Activated CD4-positive, alpha-beta memory T cell treated with anti-CD3 and anti-CD28 coated beads, Interleukin-2, amount 10 ng/mL, durations not matched to agents 7 days and 5 days (primary cell): Measurements from ENCODE around the gene PSG4. TPM values are rescaled to one million over a fixed set of nuclear protein-coding genes. Genes with fewer than 3 reads are reported as not detected.
"Not testable (repeated sequence)": the region's sequence is repeated elsewhere in the genome, so short reads cannot be mapped to it uniquely, and the experiment has no call there.

ENCODE experiments used
- CTCF ChIA-PET: fragments of 350-600 bp; sonication (Branson Sonifier 250); formaldehyde crosslinking; loops from one replicate; lab custom pipeline; 2021; ENCODE audit warnings: antibody characterized with exemption, inconsistent platforms; lab: Charles Lee
- POLR2A ChIA-PET: fragments of 350-600 bp; sonication (Branson Sonifier 250); formaldehyde crosslinking; loops from one replicate; lab custom pipeline; 2021; ENCODE audit warnings: antibody characterized with exemption; lab: Charles Lee
- DNase-seq: peaks from one replicate; pipeline ENCODE4 v3.0.0-alpha.2; 2020
- H3K27ac Mint-ChIP-seq: one replicate; pipeline ENCODE4 v1.8.0; 2021; ENCODE audit warnings: mild to moderate bottlenecking, mixed read lengths
- H3K27me3 Mint-ChIP-seq: one replicate; pipeline ENCODE4 v1.8.0; 2021; ENCODE audit warnings: mixed read lengths
- H3K36me3 Mint-ChIP-seq: one replicate; pipeline ENCODE4 v1.8.0; 2021; ENCODE audit warnings: low read depth, mixed read lengths
- H3K4me1 Mint-ChIP-seq: one replicate; pipeline ENCODE4 v1.8.0; 2021; ENCODE audit warnings: mixed read lengths
- H3K4me3 Mint-ChIP-seq: one replicate; pipeline ENCODE4 v1.8.0; 2021; ENCODE audit warnings: mild to moderate bottlenecking, mixed read lengths
- H3K9me3 Mint-ChIP-seq: one replicate; pipeline ENCODE4 v1.8.0; 2021; ENCODE audit warnings: mixed read lengths
- total RNA-seq, 2 experiments: library from RNA; stranded (reverse); gene quantifications; one replicate each; pipeline ENCODE4 v1.2.3, GENCODE V29; 2021

PSG4 gene
- total RNA-seq, 2 experiments from 2014 or later: not detected

GRCh38 chr19:43221891-43222290, 16.5 kb upstream of the PSG4 start:
- H3K4me3 Mint-ChIP-seq, CTCF ChIA-PET, DNase-seq, H3K27me3 Mint-ChIP-seq, H3K4me1 Mint-ChIP-seq, POLR2A ChIA-PET, H3K27ac Mint-ChIP-seq, H3K36me3 Mint-ChIP-seq: not testable (repeated sequence)
- peaks cover 15% of the 10 kb centered on the region for H3K9me3 Mint-ChIP-seq

DNA sequence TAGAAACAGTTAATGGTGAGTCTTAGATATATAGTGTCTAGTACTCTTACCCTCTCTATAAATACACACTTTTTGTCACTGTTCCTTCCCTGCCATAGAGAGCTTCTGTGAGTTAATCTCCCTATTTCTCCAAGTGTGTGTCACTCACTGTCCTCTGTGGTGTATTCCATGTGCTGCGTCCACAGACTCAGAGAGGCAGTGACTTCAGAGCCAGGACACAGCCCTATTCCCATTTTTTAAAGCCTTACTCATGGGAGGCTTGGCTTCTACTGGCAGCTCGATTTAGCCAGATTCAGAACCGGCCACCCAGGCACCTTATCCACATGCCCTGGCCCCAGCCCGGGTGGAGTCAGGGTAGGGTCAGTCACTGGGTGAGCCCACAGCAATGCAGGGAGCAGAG, 13.7 kb upstream of the PSG4 start:
- POLR2A ChIA-PET, H3K27me3 Mint-ChIP-seq, H3K27ac Mint-ChIP-seq, CTCF ChIA-PET, DNase-seq, H3K36me3 Mint-ChIP-seq, H3K4me1 Mint-ChIP-seq, H3K9me3 Mint-ChIP-seq, H3K4me3 Mint-ChIP-seq: not testable (repeated sequence)

- H3K27me3 Mint-ChIP-seq, H3K9me3 Mint-ChIP-seq, DNase-seq, POLR2A ChIA-PET, H3K4me1 Mint-ChIP-seq, H3K36me3 Mint-ChIP-seq, CTCF ChIA-PET, H3K27ac Mint-ChIP-seq, H3K4me3 Mint-ChIP-seq: not testable (repeated sequence)
These were observed 10.4 kb upstream of the PSG4 start for GRCh38 chr19:43215881-43216280.

DNA sequence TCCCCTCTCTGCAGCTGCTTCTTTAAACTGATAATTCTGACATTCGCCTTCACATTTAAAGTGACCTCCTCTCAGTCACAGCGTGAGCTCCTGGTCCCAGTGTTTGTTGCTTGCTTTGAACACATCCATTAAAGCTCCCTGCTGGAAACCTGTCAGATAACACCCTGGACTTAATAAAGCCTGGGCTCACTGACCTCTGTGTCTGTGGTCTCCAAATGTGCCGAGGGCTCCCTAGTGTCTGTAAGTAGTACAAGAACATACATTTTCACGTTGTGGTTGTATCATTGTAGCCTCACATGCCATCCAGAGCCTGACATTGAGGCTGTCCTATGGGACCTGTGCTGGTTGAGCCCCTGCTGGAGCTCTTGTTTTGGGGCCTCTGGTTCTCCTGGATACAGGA, 2.6 kb upstream of the PSG4 start:
- Mint-ChIP-seq H3K4me1 (no peaks in the 10 kb centered on the region), H3K27ac (no peak overlapping the region), H3K9me3 (no peaks in the 10 kb centered on the region), H3K27me3 (no peaks in the 10 kb centered on the region), H3K36me3 (no peaks in the 10 kb centered on the region), H3K4me3 (no peak overlapping the region)
- ChIA-PET CTCF (no interaction called here), POLR2A (no interaction called here)
- DNase-seq: no peak

GRCh38 chr19:43207174-43207573, 1.7 kb upstream of the PSG4 start:
- H3K36me3 Mint-ChIP-seq, H3K4me1 Mint-ChIP-seq, H3K27ac Mint-ChIP-seq, DNase-seq, H3K27me3 Mint-ChIP-seq, H3K4me3 Mint-ChIP-seq, H3K9me3 Mint-ChIP-seq, POLR2A ChIA-PET: not testable (repeated sequence)
- CTCF ChIA-PET: interaction anchor here (0.6 kb wide), 1 partner anchor 654 kb away, joined by 3 read pairs; no protein-coding TSS in a partner anchor

GRCh38 chr19:43203611-43204010, 1.8 kb downstream of the PSG4 start:
- POLR2A ChIA-PET, DNase-seq, H3K36me3 Mint-ChIP-seq, H3K27me3 Mint-ChIP-seq, CTCF ChIA-PET, H3K4me1 Mint-ChIP-seq, H3K4me3 Mint-ChIP-seq, H3K27ac Mint-ChIP-seq, H3K9me3 Mint-ChIP-seq: not testable (repeated sequence)

DNA sequence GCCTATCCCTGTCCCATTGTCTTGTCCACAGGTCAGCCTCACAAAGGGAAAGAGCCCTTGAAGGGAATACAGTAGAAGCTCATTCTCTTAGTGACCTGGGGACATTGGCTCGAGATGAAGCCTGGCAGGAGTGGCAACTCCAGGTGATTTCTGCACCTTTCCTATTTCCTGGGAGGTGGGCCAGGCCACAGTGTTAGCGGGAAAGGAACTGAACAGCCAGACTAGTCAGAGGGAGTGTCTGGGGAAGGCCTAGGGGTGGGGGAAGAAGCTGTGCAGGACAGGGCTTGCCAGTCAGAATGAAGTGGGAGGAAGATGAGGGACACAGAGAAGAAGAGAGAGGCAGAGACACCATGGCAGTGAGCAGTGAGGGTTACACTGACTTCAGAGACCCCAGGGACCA, 3.5 kb downstream of the PSG4 start:
- H3K4me3 Mint-ChIP-seq, H3K27me3 Mint-ChIP-seq, DNase-seq, H3K27ac Mint-ChIP-seq, H3K36me3 Mint-ChIP-seq, H3K4me1 Mint-ChIP-seq, POLR2A ChIA-PET, H3K9me3 Mint-ChIP-seq, CTCF ChIA-PET: not testable (repeated sequence)

DNA sequence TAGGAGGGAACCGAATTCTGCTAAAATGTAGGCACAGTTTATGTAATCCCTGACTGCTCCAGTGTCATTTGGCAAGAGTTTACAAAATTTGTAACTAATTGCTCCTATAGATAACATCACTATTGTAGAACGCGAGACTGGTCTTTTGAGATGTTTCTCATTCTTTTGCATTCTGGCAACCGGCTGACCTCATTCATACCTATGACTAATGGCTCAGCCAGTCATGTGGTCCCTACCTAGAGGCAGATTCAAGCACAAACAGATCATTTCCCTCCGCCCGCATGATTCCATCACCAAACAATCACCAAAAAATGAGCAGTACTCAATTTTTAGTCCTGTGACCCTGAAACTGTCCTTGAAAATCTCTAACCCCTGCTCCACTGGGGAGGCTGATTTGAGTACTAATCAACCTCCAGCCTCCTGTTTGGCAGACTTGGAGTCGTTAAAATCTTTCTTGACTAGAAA, 4.1 kb downstream of the PSG4 start:
- H3K36me3 Mint-ChIP-seq, CTCF ChIA-PET, H3K27me3 Mint-ChIP-seq, DNase-seq, POLR2A ChIA-PET, H3K27ac Mint-ChIP-seq, H3K4me3 Mint-ChIP-seq, H3K9me3 Mint-ChIP-seq, H3K4me1 Mint-ChIP-seq: not testable (repeated sequence)

DNA sequence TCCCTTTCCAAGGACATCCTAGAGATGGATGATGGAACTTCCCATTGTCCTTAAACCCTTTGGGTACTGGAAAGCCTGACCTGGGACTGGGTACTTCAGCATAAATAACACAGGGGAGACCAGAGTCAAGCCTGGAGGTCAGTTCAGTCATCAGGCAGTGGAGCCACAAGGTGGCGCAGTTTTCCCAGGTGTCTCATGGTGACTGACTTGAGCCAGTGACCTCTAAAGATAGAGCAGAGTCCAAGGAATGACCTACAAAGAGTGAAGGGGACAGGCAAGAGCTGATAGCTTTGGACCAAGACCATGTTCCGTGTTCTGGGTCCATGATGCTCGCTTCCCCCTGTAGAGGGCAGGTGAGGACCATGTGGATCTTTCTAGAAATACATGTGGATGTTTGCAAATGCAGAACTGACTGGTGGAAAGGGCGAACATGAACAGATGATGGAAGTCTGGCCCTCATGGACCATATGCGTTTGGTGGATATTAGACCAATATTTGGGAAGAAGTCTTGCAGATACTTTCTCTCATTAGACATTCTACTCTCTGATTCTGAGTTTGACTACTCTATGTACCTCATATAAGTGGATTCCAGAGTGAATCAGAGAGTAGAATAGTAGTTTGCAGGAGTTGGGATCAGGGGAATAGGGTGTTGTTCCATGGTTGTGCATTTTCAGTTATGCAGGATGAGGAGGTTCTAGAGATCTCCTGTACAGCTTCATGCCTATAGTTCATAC, 6.6 kb downstream of the PSG4 start:
- H3K27me3 Mint-ChIP-seq, H3K9me3 Mint-ChIP-seq, CTCF ChIA-PET, H3K4me3 Mint-ChIP-seq, H3K36me3 Mint-ChIP-seq, H3K4me1 Mint-ChIP-seq, DNase-seq, H3K27ac Mint-ChIP-seq, POLR2A ChIA-PET: not testable (repeated sequence)

- H3K27me3 Mint-ChIP-seq, H3K4me1 Mint-ChIP-seq, POLR2A ChIA-PET: not testable (repeated sequence)
These were observed 7.6 kb downstream of the PSG4 start for GRCh38 chr19:43197666-43198397.

GRCh38 chr19:43194397-43194796, 11.0 kb downstream of the PSG4 start:
- H3K27me3 Mint-ChIP-seq, H3K4me3 Mint-ChIP-seq, H3K4me1 Mint-ChIP-seq, H3K36me3 Mint-ChIP-seq, H3K9me3 Mint-ChIP-seq, DNase-seq, POLR2A ChIA-PET, H3K27ac Mint-ChIP-seq: not testable (repeated sequence)
- CTCF ChIA-PET: interaction anchor here (0.6 kb wide), 1 partner anchor 316 kb away, joined by 4 read pairs; no protein-coding TSS in a partner anchor

More at GRCh38 chr19:43197666-43198397, 7.6 kb downstream of the PSG4 start:
- H3K4me3 Mint-ChIP-seq, H3K9me3 Mint-ChIP-seq, H3K36me3 Mint-ChIP-seq, CTCF ChIA-PET, DNase-seq, H3K27ac Mint-ChIP-seq: not testable (repeated sequence)

GRCh38 chr19:43192381-43193155, 12.9 kb downstream of the PSG4 start:
- CTCF ChIA-PET: interaction anchor here (0.6 kb wide), 1 partner anchor 253 kb away, joined by 3 read pairs; no protein-coding TSS in a partner anchor
- DNase-seq, H3K4me1 Mint-ChIP-seq, H3K4me3 Mint-ChIP-seq, H3K27me3 Mint-ChIP-seq, H3K36me3 Mint-ChIP-seq, H3K9me3 Mint-ChIP-seq, H3K27ac Mint-ChIP-seq, POLR2A ChIA-PET: not testable (repeated sequence)

GRCh38 chr19:43188092-43188491, 17.3 kb downstream of the PSG4 start:
- H3K27me3 Mint-ChIP-seq, POLR2A ChIA-PET, H3K36me3 Mint-ChIP-seq, H3K4me3 Mint-ChIP-seq, H3K4me1 Mint-ChIP-seq, CTCF ChIA-PET, H3K9me3 Mint-ChIP-seq, H3K27ac Mint-ChIP-seq, DNase-seq: not testable (repeated sequence)
